T-helper 1 cell treated with Interleukin-12 subunit alpha and Interleukin-12 subunit beta and Interleukin-4 antibody, amounts not matched to agents 30 μg/mL and 1 μg/mL, for 36 hours (primary cell): ENCODE data around the gene SH3BP2.

ENCODE experiments used
- H3K27ac Mint-ChIP-seq: one replicate; pipeline ENCODE4 v1.8.0; 2021; ENCODE audit warnings: mild to moderate bottlenecking, mixed read lengths
- H3K27me3 Mint-ChIP-seq: one replicate; pipeline ENCODE4 v1.8.0; 2021; ENCODE audit warnings: low read depth, mixed read lengths
- H3K36me3 Mint-ChIP-seq: one replicate; pipeline ENCODE4 v1.8.0; 2021; ENCODE audit warnings: low read depth, mixed read lengths
- H3K4me1 Mint-ChIP-seq: one replicate; pipeline ENCODE4 v1.8.0; 2021; ENCODE audit warnings: low read depth, mixed read lengths
- H3K4me3 Mint-ChIP-seq: one replicate; pipeline ENCODE4 v1.8.0; 2021; ENCODE audit warnings: mild to moderate bottlenecking, moderate library complexity, mixed read lengths
- H3K9me3 Mint-ChIP-seq: one replicate; pipeline ENCODE4 v1.8.0; 2021; ENCODE audit warnings: mixed read lengths

Gene SH3BP2

DNA sequence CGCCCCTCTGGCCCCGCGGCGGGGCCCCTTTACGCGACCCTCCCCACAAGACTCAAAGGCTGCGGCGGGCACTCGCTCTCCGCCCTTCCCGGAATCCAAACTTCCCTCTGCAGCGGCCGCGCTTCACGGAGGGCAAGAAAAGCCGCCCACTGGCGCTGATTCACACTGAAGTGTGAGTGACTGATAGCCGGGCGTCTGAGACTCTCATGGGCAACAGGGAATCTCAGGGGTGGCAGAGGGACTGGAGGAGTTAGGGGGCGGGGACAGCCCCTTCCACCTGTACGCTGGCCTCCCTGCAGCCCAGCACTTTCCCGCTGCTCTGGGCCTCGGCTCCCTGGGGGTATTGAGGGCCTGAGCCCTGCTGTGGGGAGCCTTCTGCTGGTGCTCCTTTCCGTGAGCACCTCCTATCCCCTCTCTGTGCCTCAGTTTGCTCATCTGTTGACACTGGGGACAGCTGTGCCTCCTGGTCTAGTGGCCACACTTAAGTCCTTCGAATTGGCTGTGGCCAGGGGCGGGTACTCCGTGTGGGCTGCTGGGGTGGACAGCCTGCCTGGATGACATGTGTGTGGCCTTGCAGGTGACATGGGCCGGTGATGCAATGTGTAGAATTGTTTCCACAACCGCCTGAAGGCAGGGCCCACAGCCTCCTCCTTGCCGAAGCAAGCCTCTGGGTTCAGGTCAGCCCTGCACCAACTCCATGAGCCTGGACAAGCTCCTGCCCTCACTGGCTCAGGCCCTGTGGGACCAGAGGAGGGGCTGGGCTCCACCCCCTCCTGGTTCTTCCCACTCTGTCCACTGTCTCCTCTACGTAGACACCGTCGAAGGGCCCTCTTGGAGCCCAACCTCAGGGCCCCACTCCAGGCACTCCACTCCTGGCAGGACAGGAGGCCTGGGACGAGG lies 951 bp downstream of the SH3BP2 start:
- peaks cover 38% of the 10 kb centered on the region for H3K4me1 Mint-ChIP-seq
- H3K27me3 Mint-ChIP-seq, result no peaks in the 10 kb centered on the region
- no peaks in the 10 kb centered on the region for H3K36me3 Mint-ChIP-seq
- peak overlapping the region; percentile 82 for H3K27ac Mint-ChIP-seq
- H3K9me3 Mint-ChIP-seq, result no peaks in the 10 kb centered on the region
- H3K4me3 Mint-ChIP-seq, result peak overlapping the region; percentile 86

DNA sequence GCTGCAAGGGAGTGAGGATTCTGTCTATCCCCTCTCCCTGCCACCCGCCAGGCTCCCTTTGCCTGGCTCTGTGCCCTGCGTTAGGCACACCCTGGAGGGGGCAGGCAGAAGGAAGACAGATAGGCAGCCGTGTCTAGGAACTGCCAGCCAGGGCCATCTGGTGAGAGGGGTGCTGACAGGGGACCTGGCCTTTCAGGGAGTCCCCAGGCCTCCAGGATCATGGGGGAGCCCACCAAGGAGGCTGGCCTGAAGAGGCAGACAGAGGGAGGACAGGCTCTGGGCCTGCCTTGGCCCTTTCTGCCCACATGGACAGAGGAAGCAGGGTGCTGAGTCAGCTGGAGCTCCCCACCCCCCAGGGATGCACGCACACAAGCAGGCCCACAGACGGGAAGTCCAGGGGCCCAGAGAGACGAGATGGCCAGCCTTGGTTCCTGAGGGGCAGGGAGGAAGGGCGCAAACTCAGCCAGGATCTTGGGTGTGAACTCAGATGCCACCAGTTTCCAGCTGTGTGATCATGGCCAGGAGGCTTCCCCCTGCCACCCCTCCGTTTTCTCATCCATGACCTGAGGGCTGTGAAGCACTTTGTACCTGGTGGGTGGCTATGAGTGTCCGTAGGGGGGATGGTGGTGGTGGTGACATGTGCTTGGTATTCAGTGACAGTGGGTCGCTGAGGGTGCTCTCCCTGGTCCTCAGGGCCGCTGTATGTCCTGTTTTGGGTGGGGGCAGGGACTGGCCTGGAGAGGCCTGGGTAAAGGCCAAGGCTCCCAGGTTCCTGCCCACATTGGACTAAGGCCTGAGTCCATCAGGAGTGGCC lies 1.8 kb downstream of the SH3BP2 start:
- H3K27ac Mint-ChIP-seq, result no peak overlapping the region
- H3K9me3 Mint-ChIP-seq, result no peaks in the 10 kb centered on the region
- H3K36me3 Mint-ChIP-seq, result no peaks in the 10 kb centered on the region
- H3K4me1 Mint-ChIP-seq, result peaks cover 37% of the 10 kb centered on the region
- H3K4me3 Mint-ChIP-seq, result peak overlapping the region; percentile 86
- H3K27me3 Mint-ChIP-seq, result no peaks in the 10 kb centered on the region

DNA sequence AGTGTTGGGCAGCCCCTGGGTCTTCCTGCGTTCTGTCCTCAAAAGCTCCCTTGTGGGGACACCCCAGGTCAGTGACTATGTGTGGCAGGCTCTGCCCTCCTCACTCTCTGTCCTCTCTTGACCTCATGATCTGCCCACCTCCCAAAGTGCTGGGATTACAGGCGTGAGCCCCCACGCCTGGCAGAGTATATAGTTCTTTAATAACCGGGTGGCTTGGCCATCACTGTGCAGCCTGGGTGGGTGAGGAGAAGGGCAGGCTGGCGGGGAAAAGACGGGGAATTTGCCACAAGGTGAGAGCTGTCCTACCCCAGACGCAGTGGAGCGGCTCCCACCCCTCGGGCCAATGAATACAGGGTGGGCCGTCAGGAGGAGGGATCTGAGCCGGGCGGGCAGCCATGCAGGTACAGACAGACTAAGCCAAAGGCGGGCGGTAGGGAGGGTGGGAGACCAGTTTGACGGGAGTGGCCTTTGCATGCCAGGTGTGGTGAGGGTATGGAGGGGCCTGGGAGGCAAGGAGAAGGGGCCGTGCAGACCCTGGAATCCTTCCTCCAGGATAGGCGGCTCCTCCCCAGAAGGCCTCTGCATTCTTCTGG lies 2.5 kb downstream of the SH3BP2 start:
- H3K27ac Mint-ChIP-seq, result no peak overlapping the region
- H3K27me3 Mint-ChIP-seq, result no peaks in the 10 kb centered on the region
- no peaks in the 10 kb centered on the region for H3K9me3 Mint-ChIP-seq
- H3K36me3 Mint-ChIP-seq, result no peaks in the 10 kb centered on the region
- H3K4me1 Mint-ChIP-seq, result peaks cover 39% of the 10 kb centered on the region
- no peak overlapping the region for H3K4me3 Mint-ChIP-seq

DNA sequence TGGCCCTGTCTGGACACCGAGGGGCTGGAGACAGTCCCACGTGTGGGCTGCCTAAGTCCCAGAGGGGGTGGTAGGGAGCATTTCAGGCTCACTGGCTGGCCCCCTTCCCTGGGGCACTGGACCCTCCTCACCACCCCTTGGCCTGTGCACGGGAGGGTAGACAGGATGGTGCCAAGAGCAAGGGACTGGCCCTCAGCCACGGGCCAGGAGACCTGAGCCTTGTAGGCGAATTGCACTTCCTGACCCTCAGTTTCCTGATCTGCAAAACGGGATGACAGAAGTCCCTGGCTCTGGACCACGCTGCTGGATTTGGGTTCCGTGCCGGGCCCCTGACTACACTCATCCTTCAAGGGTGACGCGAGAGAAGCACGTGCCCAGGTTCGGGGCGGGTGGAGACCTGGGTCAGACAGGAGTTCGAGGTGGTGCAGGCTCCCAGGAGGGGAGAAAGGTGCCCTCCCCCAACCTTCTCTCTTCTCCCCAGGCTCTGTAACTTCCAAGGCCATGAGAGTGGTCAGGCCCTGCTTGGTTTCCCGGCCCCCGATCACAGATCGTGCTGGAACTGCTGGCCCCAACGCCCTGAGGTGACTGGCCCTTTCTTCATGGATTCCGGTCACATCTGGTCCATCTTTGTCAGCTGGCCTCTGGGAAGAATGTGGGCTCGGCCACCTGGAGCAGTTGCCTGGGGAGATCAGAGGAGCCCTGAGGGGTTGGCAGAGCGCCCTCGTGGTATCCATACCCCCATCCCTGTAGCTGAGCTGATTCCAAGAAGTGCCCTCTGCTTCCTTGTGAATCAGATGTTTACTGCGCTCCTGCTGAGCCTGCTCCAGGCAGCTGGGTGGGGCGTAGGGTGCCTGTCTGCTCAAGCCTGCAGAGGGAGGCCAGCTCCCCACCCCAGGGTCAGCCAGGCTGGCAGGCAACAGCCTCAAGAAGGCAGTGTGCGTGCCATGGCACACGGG lies 3.3 kb downstream of the SH3BP2 start:
- Mint-ChIP-seq H3K4me1 (peaks cover 43% of the 10 kb centered on the region), H3K27ac (no peak overlapping the region), H3K27me3 (no peaks in the 10 kb centered on the region), H3K4me3 (no peak overlapping the region), H3K36me3 (no peaks in the 10 kb centered on the region), H3K9me3 (no peaks in the 10 kb centered on the region)

DNA sequence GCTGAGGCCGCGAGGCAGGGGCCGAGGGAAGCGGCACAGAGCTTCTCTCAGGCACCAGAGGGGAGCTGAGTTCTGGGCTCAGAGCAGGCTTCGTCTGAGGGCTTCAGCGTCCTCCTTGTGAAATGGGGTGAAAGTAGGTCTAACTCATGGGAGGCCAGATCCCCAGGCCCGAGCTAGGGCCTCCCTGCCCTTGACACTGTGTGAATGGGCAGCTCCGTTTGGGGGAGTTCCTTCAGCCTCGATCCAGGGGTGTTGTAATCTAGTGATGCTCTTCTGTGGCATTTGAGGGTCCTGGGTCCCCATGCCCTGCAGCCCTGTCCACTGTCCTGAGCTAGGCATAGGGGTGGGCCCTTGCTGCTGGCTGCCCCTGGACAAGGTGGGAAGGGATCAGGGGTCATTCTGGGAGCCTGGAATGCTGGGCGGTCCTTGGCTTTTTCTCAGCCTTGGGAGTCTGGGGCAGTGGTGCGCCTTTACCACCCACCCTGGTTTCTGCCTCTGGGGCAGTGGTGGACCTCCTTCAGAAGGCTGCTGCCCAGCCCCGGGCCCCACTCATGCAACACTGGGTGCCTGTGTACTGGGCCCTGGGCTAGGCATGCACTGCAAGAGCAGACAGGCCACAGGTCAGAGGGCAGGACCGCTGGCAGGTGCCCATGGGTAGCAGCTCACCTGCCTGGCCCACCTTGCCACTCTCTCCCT lies 4.1 kb downstream of the SH3BP2 start:
- H3K4me3 Mint-ChIP-seq, result no peak overlapping the region
- peaks cover 45% of the 10 kb centered on the region for H3K4me1 Mint-ChIP-seq
- peak overlapping the region; percentile 93 for H3K27ac Mint-ChIP-seq
- H3K36me3 Mint-ChIP-seq, result no peaks in the 10 kb centered on the region
- no peaks in the 10 kb centered on the region for H3K27me3 Mint-ChIP-seq
- no peaks in the 10 kb centered on the region for H3K9me3 Mint-ChIP-seq

DNA sequence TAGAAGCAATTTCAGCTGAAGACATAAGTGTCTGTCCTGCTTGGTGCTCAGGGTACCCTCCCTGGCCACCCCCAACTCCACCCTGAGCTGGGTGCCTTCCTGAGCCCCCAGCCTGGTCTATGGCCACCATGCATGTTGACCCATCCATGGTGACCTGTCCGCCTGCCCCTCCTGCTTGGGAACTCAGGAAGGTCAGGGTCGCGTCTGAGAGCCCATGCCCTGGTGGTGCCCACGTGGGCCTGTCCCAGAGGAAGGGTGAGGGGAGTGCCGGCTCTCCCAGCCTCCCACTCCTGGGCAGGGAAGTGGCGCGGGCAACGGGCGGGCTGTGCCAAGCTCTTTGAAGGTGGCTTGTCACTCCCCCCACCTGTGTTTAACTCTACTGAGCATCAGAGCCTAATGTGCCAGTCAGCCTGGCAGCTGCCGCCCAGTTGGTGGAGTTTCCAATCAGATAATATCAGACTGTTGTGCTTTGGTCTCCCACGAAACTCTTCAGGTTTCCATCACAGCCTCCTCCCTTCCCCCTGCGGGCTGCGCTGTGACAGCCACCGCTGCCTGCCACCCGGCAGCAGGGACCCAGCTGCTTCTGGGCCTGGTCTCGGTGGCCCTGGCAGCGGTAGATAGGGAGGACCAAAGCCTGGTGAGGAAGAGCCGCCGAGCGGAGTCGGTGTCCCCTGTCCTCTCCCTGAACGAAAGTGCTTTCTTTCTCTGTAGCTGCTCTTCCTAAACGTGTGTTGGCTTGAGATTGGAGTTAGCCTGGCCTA lies 4.8 kb downstream of the SH3BP2 start:
- Mint-ChIP-seq H3K4me3 (peak overlapping the region; percentile 91), H3K27me3 (no peaks in the 10 kb centered on the region), H3K4me1 (peaks cover 45% of the 10 kb centered on the region), H3K36me3 (no peaks in the 10 kb centered on the region), H3K27ac (peak overlapping the region; percentile 93), H3K9me3 (no peaks in the 10 kb centered on the region)

DNA sequence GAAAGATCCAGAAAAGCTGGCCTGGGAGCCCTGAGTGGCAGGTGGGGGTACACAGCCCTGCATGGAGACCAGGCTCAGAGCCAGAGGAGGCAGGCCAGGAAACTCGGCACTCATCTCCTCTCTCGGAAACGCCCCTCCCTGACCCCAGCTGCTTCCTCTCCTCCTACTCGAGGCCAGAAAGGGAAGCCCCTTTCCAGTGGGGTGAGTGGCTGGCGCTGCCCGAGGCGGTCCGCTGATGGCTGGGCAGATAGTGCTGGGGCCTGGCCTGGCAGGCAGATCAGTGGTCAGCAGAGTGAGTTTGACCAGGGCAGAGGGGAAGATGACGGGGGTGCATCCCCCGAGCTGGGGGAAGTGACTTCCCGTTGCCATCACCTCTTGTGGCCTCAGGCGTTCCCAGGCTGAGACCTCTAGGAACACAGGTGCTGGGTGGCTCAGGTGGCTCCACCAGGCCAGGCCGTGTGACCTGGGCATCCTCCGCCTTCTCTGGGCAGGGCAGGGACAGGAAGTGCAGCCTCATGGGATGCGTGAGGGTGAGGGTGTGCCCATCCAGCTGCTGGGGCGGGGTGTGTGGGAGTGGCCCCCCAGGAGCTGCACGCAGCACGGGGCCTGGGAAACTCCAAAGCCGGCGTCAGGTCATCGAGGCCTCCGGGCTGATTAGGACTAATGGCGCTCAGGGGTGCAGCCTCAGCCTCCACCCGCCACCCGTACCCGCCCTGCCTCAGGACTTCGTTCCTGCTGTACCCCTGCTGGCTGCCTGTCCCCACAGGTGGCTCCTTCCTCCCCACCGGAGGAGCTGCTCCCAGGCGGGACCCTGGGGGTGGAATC lies 5.7 kb downstream of the SH3BP2 start:
- Mint-ChIP-seq H3K36me3 (no peaks in the 10 kb centered on the region), H3K27ac (peak overlapping the region; percentile 93), H3K4me3 (peak overlapping the region; percentile 91), H3K9me3 (no peaks in the 10 kb centered on the region), H3K4me1 (peaks cover 46% of the 10 kb centered on the region), H3K27me3 (no peaks in the 10 kb centered on the region)

DNA sequence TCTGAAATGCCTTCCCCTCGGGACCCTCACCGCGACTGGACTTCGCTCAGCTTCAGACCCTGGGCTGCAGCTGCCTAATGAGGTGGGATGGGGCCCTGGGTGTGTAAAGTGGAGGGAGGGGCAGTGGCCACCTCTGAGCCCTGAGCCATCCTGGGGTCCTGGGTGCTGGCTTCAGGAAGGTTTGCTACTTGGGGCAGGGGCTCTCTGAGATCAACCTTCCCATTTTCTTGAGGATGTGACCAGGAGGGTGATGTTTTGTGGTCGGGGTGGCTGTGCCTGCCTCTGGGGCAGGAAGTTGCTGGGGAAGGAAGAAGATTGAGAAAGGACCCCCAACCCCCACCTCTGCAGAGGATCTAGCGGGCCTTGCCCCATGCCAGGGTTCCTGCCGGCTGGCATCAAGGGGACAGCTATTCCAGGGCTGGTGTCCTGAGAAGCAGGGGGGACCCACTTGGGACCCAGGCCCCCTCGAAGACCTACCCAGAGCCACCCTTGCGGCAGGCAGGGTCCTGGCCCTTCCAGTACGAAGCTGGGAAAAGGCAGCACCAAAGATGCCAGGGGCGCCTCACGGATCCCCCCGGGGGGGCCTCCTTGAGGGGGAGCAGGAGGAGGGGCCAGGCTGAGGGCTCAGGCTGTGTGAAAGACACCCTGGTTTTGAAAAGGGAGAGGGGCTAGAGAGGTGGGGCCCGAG lies 6.5 kb downstream of the SH3BP2 start:
- H3K4me1 Mint-ChIP-seq, result peaks cover 45% of the 10 kb centered on the region
- no peaks in the 10 kb centered on the region for H3K27me3 Mint-ChIP-seq
- H3K4me3 Mint-ChIP-seq, result peak overlapping the region; percentile 91
- H3K9me3 Mint-ChIP-seq, result no peaks in the 10 kb centered on the region
- H3K27ac Mint-ChIP-seq, result peak overlapping the region; percentile 89
- no peaks in the 10 kb centered on the region for H3K36me3 Mint-ChIP-seq

DNA sequence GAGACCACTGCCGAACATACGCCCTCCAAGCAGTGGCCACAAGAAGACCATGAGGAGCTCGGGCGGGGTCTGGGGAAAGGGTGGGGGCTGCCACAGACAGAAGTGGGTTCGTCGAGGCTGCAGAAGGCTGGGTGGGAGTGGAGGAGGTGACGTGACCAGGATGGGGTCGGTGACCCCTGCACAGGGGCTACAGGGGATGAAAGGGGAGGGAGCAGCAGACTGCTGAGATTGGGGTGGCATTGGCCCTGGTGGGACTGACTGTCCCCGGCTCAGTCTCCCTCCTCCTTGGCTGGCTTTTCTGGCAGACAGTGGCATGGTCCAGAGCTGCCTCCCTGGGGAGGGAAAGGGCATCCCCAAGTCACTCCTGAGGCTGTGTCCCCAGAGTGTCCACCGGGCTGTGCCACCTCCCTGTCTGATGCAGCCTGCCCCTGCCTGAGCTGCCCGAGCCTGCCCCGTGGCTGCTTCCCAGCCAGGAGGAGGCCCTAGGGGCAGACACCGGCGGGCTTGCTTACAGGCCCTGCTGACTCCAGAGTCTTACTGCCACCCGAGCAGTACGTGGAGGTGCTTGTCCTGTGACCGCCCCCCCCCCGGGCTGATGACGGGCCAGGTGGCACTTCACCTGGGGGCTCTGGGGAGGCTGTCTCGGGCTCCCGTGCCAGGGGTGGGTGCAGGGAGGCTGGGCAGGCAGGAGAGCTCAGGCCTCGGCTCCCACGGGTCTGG lies 7.2 kb downstream of the SH3BP2 start:
- Mint-ChIP-seq H3K4me1 (peaks cover 40% of the 10 kb centered on the region), H3K36me3 (no peaks in the 10 kb centered on the region), H3K9me3 (no peaks in the 10 kb centered on the region), H3K4me3 (peak overlapping the region; percentile 78), H3K27ac (peak overlapping the region; percentile 74), H3K27me3 (no peaks in the 10 kb centered on the region)

DNA sequence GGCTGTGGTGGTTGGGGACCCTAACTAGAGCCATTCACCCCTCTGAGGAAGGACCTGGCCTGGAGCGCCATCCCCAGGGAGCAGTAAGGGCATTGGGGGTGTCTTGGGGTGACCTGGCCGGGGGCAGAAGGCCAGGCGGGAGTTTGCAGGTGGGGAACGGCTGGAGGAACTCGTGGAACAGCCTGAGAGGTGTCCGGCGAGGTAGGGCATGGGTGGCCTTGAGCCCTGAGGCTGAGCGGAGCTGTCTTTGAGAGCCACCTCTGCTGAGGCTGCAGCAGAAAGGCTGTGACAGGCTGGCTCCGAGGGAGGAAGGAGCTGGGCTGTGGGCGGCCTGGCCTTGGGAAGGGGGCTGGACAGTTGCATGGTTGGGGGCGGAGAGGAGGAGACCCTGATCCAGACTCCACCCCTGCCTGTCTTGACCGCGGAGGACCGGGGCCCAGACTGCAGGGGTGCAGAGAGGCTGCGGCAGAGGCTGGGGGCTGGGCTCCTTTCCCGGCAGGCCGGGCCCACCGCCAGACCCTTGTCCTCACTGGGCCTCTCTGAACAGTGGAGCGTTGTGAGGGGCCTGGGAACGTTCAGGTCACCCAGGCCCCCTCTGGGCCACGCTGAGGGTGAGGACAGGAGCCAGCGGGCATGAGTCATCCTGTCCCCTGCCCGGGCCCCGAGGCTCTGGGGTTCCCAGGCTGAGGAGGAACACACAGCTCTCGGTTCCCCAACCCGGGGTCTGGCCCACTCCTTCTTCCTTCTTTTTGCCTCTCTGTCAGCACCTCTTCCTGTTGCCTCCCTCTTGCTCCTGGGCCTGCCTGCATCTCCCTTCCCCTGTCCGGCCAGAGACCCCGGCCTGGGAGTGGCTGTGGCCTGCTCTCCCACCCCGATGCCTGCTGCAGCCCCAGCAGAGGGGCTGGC lies 8.1 kb downstream of the SH3BP2 start:
- Mint-ChIP-seq H3K9me3 (no peaks in the 10 kb centered on the region), H3K27me3 (no peaks in the 10 kb centered on the region), H3K4me3 (peak overlapping the region; percentile 62), H3K27ac (peak overlapping the region; percentile 75), H3K36me3 (no peaks in the 10 kb centered on the region), H3K4me1 (peaks cover 40% of the 10 kb centered on the region)
